Measurements from ENCODE around the gene FAM149A. TPM values are rescaled to one million over a fixed set of nuclear protein-coding genes. Genes with fewer than 3 reads are reported as not detected.

Gene FAM149A
- total RNA-seq, 4 donors from 2014 or later = 1.5 to 5.9 (median 3.3) TPM

GRCh38 chr4:186134861-186135260 is 30.4 kb downstream of the FAM149A start:
- no peak for ATAC-seq
- in situ Hi-C loops (cut with MboI; ENCODE audit: low sequenced_read_pairs in 4 of 4) (loop anchor here in 1 of 4 donors (5.0 kb wide), 1 partner anchor 68 kb away; the partner anchor contains the start of gene TLR3), intact Hi-C loops (cut with DNase I; ENCODE audit: low total_unique reads) (no loop called here)
- no peak for DNase-seq
- Histone ChIP-seq H3K27me3 (no peaks in the 10 kb centered on the region), H3K4me1 (no peaks in the 10 kb centered on the region), H3K36me3 (no peaks in the 10 kb centered on the region), H3K4me3 (no peak overlapping the region), H3K9me3 (no peaks in the 10 kb centered on the region), H3K27ac (no peak overlapping the region)
- TF ChIP-seq CTCF (IDR thresholded peaks at IDR 0.05 in 4 of 5, conservative IDR thresholded peaks at IDR 0.05 in 1 of 5) (no peak), POLR2A (IDR thresholded peaks at IDR 0.05) (no peak)

- Histone ChIP-seq H3K27ac (no peak overlapping the region), H3K9me3 (no peaks in the 10 kb centered on the region), H3K4me1 (no peaks in the 10 kb centered on the region), H3K27me3 (no peaks in the 10 kb centered on the region), H3K36me3 (no peaks in the 10 kb centered on the region), H3K4me3 (no peak overlapping the region)
- in situ Hi-C loops (cut with MboI; ENCODE audit: low sequenced_read_pairs in 4 of 4) = loop anchor here in 1 of 4 donors (5.0 kb wide), 1 partner anchor 70 kb away; the partner anchor contains the start of gene TLR3
- intact Hi-C loops (cut with DNase I; ENCODE audit: low total_unique reads) = no loop called here
- DNase-seq = no peak
- TF ChIP-seq POLR2A (IDR thresholded peaks at IDR 0.05) (no peak), CTCF (IDR thresholded peaks at IDR 0.05 in 4 of 5, conservative IDR thresholded peaks at IDR 0.05 in 1 of 5) (peak in 1 of 5 experiments; percentile 34)
- no peak for ATAC-seq
These were observed 32.8 kb downstream of the FAM149A start for GRCh38 chr4:186137196-186137794.

GRCh38 chr4:186144198-186144945 is 39.9 kb downstream of the FAM149A start:
- in situ Hi-C loops (cut with MboI; ENCODE audit: low sequenced_read_pairs in 4 of 4) = loop anchor here in 1 of 4 donors (10.0 kb wide), 1 partner anchor 80 kb away; the partner anchor contains the start of gene TLR3
- no peaks in the 10 kb centered on the region for H3K9me3 ChIP-seq
- H3K27me3 ChIP-seq = no peaks in the 10 kb centered on the region
- H3K4me3 ChIP-seq = peak overlapping the region; percentile 41 to 66 (median 58)
- DNase-seq (no peak), ATAC-seq (peak; percentile 63 to 67)
- H3K27ac ChIP-seq = peak overlapping the region; percentile 44 to 60 (median 56)
- H3K4me1 ChIP-seq = peaks cover 0 to 9% of the 10 kb centered on the region in 2 donors
- TF ChIP-seq POLR2A (IDR thresholded peaks at IDR 0.05) = no peak
- TF ChIP-seq CTCF (IDR thresholded peaks at IDR 0.05 in 4 of 5, conservative IDR thresholded peaks at IDR 0.05 in 1 of 5) = no peak
- no peaks in the 10 kb centered on the region for H3K36me3 ChIP-seq
- intact Hi-C loops (cut with DNase I; ENCODE audit: low total_unique reads) = loop anchor here (10.0 kb wide), 1 partner anchor 80 kb away; the partner anchor contains the start of gene TLR3

GRCh38 chr4:186144946-186145569 is 40.6 kb downstream of the FAM149A start:
- intact Hi-C loops (cut with DNase I; ENCODE audit: low total_unique reads) = loop anchor here (10.0 kb wide), 1 partner anchor 80 kb away; the partner anchor contains the start of gene TLR3
- in situ Hi-C loops (cut with MboI; ENCODE audit: low sequenced_read_pairs in 4 of 4) = loop anchor here in 1 of 4 donors (10.0 kb wide), 1 partner anchor 80 kb away; the partner anchor contains the start of gene TLR3
- Histone ChIP-seq H3K4me1 (peaks cover 0 to 9% of the 10 kb centered on the region in 2 donors), H3K9me3 (no peaks in the 10 kb centered on the region), H3K4me3 (peak overlapping the region; percentile 53 to 68 (median 58)), H3K27me3 (no peaks in the 10 kb centered on the region), H3K27ac (peak overlapping the region; percentile 54 to 67 (median 60)), H3K36me3 (no peaks in the 10 kb centered on the region)
- TF ChIP-seq CTCF (IDR thresholded peaks at IDR 0.05 in 4 of 5, conservative IDR thresholded peaks at IDR 0.05 in 1 of 5) (no peak), POLR2A (IDR thresholded peaks at IDR 0.05) (no peak)
- DNase-seq (peak in 1 of 2 donors; percentile 21), ATAC-seq (peak; percentile 35 to 64)
